HepG2 (cell line): Measurements from ENCODE around the gene CBLN3. TPM values are rescaled to one million over a fixed set of nuclear protein-coding genes. Genes with fewer than 3 reads are reported as not detected.
A peak's percentile ranks its signal among the peaks of the same experiment; 100 is the strongest.

Experiments used
- MIXL1 ChIP-seq: IDR thresholded peaks from 2 replicates; pipeline ENCODE4 v1.6.1; 2016
- MTF2 ChIP-seq: sonication (generic); formaldehyde crosslinking; IDR thresholded peaks from 2 replicates; pipeline ENCODE4 v1.5.0; 2020; ENCODE audit warnings: missing genetic modification reagents, borderline replicate concordance
- PAF1 ChIP-seq: IDR thresholded peaks from 2 replicates; pipeline ENCODE4 v1.6.1; 2016; ENCODE audit warnings: missing genetic modification reagents, missing compliant biosample characterization
- PLSCR1 ChIP-seq: sonication (generic); formaldehyde crosslinking; IDR thresholded peaks from 2 replicates; pipeline ENCODE4 v1.5.0; 2020; ENCODE audit warnings: missing genetic modification reagents, mild to moderate bottlenecking, borderline replicate concordance
- SOX13 ChIP-seq, 3 experiments: fragments of 450-650 bp in 1 of 3; sonication (generic) in 1 of 3; formaldehyde crosslinking in 1 of 3; IDR thresholded peaks in 2 of 3; conservative IDR thresholded peaks in 1 of 3; 2 replicates each; pipeline versions ENCODE4 v1.5.0 to v1.6.1; 2016 to 2020; ENCODE audit warnings: antibody characterized with exemption in 1 of 3, mild to moderate bottlenecking in 1 of 3, missing compliant biosample characterization in 1 of 3, missing genetic modification reagents in 1 of 3, moderate library complexity in 1 of 3
- TFDP1 ChIP-seq: IDR thresholded peaks from 2 replicates; pipeline ENCODE4 v1.6.1; 2016; ENCODE audit warnings: missing compliant biosample characterization, missing genetic modification reagents, borderline replicate concordance
- YEATS2 ChIP-seq: sonication (generic); formaldehyde crosslinking; IDR thresholded peaks from 2 replicates; pipeline ENCODE4 v1.4.0; 2020; ENCODE audit warnings: missing genetic modification reagents, borderline replicate concordance
- ZNF674 ChIP-seq: sonication (generic); formaldehyde crosslinking; IDR thresholded peaks from 2 replicates; pipeline ENCODE4 v1.5.0; 2020; ENCODE audit warnings: low read depth, mild to moderate bottlenecking, missing genetic modification reagents
- ZSCAN9 ChIP-seq: IDR thresholded peaks from 2 replicates; pipeline ENCODE4 v1.6.1; 2016; ENCODE audit warnings: borderline replicate concordance
- polyA plus RNA-seq, 8 experiments: library from polyadenylated mRNA; depleted of rRNA in 3 of 8; stranded (reverse) in 7 of 8; unstranded in 1 of 8; fragments of >200 nt; fragmentation: Illumina TruSeq in 4 of 8; extraction: Trizol in 4 of 8; gene quantifications; 2 replicates each; pipeline versions ENCODE4 v1.2.1 to v1.2.3, GENCODE V29; 2011 to 2016; ENCODE audit warnings: low read depth in 4 of 8, missing spikeins in 1 of 8, mixed read lengths in 1 of 8; ENCODE audit not compliant: insufficient read depth in 1 of 8
- total RNA-seq, 5 experiments: library from RNA; depleted of rRNA; stranded (reverse); fragments of >200 nt; fragmentation: Illumina TruSeq; extraction: Trizol; gene quantifications; 2 replicates each; pipeline ENCODE4 v1.2.3, GENCODE V29; 2016; ENCODE audit warnings: low read depth in 1 of 5
- TF ChIP-seq, protein P1 (sequence below): sonication (generic); formaldehyde crosslinking; IDR thresholded peaks from 2 replicates; pipeline ENCODE4 v1.4.0; 2020; ENCODE audit warnings: missing genetic modification reagents, borderline replicate concordance
- TF ChIP-seq, protein P2 (sequence below): sonication (generic); formaldehyde crosslinking; IDR thresholded peaks from 2 replicates; pipeline ENCODE4 v1.5.0; 2020; ENCODE audit warnings: mild to moderate bottlenecking, missing genetic modification reagents, borderline replicate concordance
- TF ChIP-seq, protein P3 (sequence below): sonication (generic); formaldehyde crosslinking; IDR thresholded peaks from 2 replicates; pipeline ENCODE4 v1.8.0; 2022; ENCODE audit warnings: low read depth, missing genetic modification reagents

Gene CBLN3
- total and polyA plus RNA-seq, 2 of the 13 experiments (the other 11 are each of a cell fraction or from before 2014, with no cell fraction given): 0.66 to 0.98 TPM

DNA sequence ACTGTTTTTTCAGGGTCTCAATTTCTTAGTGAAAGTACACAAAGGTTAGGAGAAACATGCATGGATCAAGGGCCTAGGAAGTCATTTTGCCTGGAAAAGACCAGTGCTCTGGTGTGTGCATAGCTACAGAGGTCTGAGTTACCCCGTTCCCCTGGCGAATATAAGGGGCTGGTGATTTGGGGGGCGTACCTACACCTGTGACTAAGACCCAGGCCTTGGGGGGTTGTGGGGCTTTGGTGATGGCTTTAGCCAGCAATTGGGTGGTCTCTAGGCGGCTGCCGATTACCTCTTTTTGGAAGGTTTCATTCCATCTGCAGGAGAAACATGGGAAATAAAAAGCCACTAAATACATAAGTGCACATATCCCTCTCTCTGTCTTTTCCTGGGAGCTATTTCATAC, 12.0 kb upstream of the CBLN3 start (continued):
- TF ChIP-seq, protein P1, sequence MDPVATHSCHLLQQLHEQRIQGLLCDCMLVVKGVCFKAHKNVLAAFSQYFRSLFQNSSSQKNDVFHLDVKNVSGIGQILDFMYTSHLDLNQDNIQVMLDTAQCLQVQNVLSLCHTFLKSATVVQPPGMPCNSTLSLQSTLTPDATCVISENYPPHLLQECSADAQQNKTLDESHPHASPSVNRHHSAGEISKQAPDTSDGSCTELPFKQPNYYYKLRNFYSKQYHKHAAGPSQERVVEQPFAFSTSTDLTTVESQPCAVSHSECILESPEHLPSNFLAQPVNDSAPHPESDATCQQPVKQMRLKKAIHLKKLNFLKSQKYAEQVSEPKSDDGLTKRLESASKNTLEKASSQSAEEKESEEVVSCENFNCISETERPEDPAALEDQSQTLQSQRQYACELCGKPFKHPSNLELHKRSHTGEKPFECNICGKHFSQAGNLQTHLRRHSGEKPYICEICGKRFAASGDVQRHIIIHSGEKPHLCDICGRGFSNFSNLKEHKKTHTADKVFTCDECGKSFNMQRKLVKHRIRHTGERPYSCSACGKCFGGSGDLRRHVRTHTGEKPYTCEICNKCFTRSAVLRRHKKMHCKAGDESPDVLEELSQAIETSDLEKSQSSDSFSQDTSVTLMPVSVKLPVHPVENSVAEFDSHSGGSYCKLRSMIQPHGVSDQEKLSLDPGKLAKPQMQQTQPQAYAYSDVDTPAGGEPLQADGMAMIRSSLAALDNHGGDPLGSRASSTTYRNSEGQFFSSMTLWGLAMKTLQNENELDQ: peak; percentile 39; the same call in 1 of the 2 replicates
- no peak for TF ChIP-seq MIXL1 (CRISPR knock-in tag)
- TF ChIP-seq MTF2: 0 out of 2 replicates have a peak, but pooled peaks have one; percentile 33
- TF ChIP-seq SOX13 (IDR thresholded peaks at IDR 0.05): 0 out of 2 replicates have a peak, but pooled peaks have one; percentile 27
- no peak for TF ChIP-seq SOX13 (CRISPR knock-in tag; conservative IDR thresholded peaks at IDR 0.05 in 1 of 2, IDR thresholded peaks at IDR 0.05 in 1 of 2)
- 0 out of 2 replicates have a peak, but pooled peaks have one; percentile 29 for TF ChIP-seq PLSCR1
- TF ChIP-seq, protein P2, sequence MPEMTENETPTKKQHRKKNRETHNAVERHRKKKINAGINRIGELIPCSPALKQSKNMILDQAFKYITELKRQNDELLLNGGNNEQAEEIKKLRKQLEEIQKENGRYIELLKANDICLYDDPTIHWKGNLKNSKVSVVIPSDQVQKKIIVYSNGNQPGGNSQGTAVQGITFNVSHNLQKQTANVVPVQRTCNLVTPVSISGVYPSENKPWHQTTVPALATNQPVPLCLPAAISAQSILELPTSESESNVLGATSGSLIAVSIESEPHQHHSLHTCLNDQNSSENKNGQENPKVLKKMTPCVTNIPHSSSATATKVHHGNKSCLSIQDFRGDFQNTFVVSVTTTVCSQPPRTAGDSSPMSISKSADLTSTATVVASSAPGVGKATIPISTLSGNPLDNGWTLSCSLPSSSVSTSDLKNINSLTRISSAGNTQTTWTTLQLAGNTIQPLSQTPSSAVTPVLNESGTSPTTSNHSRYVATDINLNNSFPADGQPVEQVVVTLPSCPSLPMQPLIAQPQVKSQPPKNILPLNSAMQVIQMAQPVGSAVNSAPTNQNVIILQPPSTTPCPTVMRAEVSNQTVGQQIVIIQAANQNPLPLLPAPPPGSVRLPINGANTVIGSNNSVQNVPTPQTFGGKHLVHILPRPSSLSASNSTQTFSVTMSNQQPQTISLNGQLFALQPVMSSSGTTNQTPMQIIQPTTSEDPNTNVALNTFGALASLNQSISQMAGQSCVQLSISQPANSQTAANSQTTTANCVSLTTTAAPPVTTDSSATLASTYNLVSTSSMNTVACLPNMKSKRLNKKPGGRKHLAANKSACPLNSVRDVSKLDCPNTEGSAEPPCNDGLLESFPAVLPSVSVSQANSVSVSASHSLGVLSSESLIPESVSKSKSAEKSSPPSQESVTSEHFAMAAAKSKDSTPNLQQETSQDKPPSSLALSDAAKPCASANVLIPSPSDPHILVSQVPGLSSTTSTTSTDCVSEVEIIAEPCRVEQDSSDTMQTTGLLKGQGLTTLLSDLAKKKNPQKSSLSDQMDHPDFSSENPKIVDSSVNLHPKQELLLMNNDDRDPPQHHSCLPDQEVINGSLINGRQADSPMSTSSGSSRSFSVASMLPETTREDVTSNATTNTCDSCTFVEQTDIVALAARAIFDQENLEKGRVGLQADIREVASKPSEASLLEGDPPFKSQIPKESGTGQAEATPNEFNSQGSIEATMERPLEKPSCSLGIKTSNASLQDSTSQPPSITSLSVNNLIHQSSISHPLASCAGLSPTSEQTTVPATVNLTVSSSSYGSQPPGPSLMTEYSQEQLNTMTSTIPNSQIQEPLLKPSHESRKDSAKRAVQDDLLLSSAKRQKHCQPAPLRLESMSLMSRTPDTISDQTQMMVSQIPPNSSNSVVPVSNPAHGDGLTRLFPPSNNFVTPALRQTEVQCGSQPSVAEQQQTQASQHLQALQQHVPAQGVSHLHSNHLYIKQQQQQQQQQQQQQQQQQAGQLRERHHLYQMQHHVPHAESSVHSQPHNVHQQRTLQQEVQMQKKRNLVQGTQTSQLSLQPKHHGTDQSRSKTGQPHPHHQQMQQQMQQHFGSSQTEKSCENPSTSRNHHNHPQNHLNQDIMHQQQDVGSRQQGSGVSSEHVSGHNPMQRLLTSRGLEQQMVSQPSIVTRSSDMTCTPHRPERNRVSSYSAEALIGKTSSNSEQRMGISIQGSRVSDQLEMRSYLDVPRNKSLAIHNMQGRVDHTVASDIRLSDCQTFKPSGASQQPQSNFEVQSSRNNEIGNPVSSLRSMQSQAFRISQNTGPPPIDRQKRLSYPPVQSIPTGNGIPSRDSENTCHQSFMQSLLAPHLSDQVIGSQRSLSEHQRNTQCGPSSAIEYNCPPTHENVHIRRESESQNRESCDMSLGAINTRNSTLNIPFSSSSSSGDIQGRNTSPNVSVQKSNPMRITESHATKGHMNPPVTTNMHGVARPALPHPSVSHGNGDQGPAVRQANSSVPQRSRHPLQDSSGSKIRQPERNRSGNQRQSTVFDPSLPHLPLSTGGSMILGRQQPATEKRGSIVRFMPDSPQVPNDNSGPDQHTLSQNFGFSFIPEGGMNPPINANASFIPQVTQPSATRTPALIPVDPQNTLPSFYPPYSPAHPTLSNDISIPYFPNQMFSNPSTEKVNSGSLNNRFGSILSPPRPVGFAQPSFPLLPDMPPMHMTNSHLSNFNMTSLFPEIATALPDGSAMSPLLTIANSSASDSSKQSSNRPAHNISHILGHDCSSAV (CRISPR knock-in tag): no peak
- TF ChIP-seq, protein P3, sequence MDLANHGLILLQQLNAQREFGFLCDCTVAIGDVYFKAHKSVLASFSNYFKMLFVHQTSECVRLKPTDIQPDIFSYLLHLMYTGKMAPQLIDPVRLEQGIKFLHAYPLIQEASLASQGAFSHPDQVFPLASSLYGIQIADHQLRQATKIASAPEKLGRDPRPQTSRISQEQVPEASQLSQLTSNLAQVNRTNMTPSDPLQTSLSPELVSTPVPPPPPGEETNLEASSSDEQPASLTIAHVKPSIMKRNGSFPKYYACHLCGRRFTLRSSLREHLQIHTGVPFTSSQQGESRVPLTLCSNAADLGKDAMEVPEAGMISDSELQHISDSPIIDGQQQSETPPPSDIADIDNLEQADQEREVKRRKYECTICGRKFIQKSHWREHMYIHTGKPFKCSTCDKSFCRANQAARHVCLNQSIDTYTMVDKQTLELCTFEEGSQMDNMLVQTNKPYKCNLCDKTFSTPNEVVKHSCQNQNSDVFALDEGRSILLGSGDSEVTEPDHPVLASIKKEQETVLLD (CRISPR knock-in tag): peak; percentile 57; the same call in 1 of the 2 replicates
- peak; percentile 30; the same call in 1 of the 2 replicates for TF ChIP-seq YEATS2
- TF ChIP-seq ZNF674 (CRISPR knock-in tag): 0 out of 2 replicates have a peak, but pooled peaks have one; percentile 17
- no peak for TF ChIP-seq TFDP1
- TF ChIP-seq ZSCAN9 (CRISPR knock-in tag): 0 out of 2 replicates have a peak, but pooled peaks have one; percentile 28
- TF ChIP-seq PAF1: peak; percentile 78
